Sigmoid colon (tissue), 7 donors: ENCODE results near the gene LRRC45. TPM values are rescaled to one million over a fixed set of nuclear protein-coding genes. Genes with fewer than 3 reads are reported as not detected.

Experiments
- DNase-seq: peaks from one replicate; pipeline ENCODE4 v3.0.0-alpha.2; 2019
- H3K27ac ChIP-seq, 4 donors: fragments of 200-600 bp; sonication (generic); one replicate each; pipeline ENCODE4 v1.5.1; 2016 to 2019; ENCODE audit warnings: mild to moderate bottlenecking in 1 of 4
- H3K27me3 ChIP-seq, 3 donors: fragments of 200-600 bp; sonication (generic); one replicate each; pipeline ENCODE4 v1.5.1; 2019; ENCODE audit warnings: mild to moderate bottlenecking in 1 of 3
- H3K36me3 ChIP-seq, 4 donors: fragments of 200-600 bp; sonication (generic); one replicate each; pipeline ENCODE4 v1.5.1; 2016 to 2019
- H3K4me1 ChIP-seq, 4 donors: fragments of 200-600 bp; sonication (generic); one replicate each; pipeline ENCODE4 v1.5.1; 2017 to 2019
- H3K4me3 ChIP-seq, 4 donors: fragments of 200-600 bp; sonication (generic); one replicate each; pipeline ENCODE4 v1.5.1; 2017 to 2019; ENCODE audit warnings: mild to moderate bottlenecking in 2 of 4, moderate library complexity in 1 of 4
- H3K9me3 ChIP-seq, 4 donors: fragments of 200-600 bp in 3 of 4; sonication (generic) in 3 of 4; one replicate each; pipeline versions ENCODE4 v1.5.1 to v1.6.1; 2013 to 2019
- EP300 ChIP-seq, 4 donors: sonication (generic); formaldehyde crosslinking; IDR thresholded peaks; one replicate each; pipeline ENCODE4 v1.6.1; 2017; ENCODE audit warnings: antibody characterized with exemption in 4 of 4
- POLR2A ChIP-seq, 2 donors: fragments of 450-650 bp; IDR thresholded peaks; one replicate each; pipeline ENCODE4 v1.6.1; 2016; ENCODE audit warnings: antibody characterized with exemption in 2 of 2, mild to moderate bottlenecking in 2 of 2, moderate library complexity in 2 of 2
- POLR2AphosphoS5 ChIP-seq, 4 donors: sonication (generic); formaldehyde crosslinking; IDR thresholded peaks; one replicate each; pipeline ENCODE4 v1.6.1; 2017; ENCODE audit warnings: antibody characterized with exemption in 4 of 4
- WGBS, 2 donors: extraction: QIAGEN DNeasy Blood & Tissue Kit; methylation state at CpG; one replicate each; pipeline ENCODE4 v1.1.7; 2013; 5-methylcytosine and 5-hydroxymethylcytosine counted together
- intact Hi-C: fragments of 100-400 bp; cut with DNase I; formaldehyde crosslinking; loops from one replicate; pipeline ENCODE4 v1.15.1; 2023
- polyA plus RNA-seq, 3 donors: library from polyadenylated mRNA; stranded (reverse); fragments of 200-250 nt; gene quantifications; one replicate each; pipeline ENCODE4 v1.2.3, GENCODE V29; 2013
- total RNA-seq, 4 donors: library from RNA; depleted of rRNA; stranded (reverse); fragments of >200 nt; gene quantifications; one replicate each; pipeline ENCODE4 v1.1.0, GENCODE V29; 2016
- TF ChIP-seq, protein P1 (sequence below), 4 experiments: fragments of 450-650 bp in 3 of 4; fragments of 200-600 bp in 1 of 4; IDR thresholded peaks; one replicate each; pipeline ENCODE4 v1.5.1; 2016 to 2019; ENCODE audit warnings: antibody characterized with exemption in 4 of 4, mild to moderate bottlenecking in 3 of 4, moderate library complexity in 2 of 4
- donor health status: healthy with polysubstance abuse.
- donor health status: Bipolar disorder and iron deficiency.
- donor health status: healthy.

LRRC45 gene
- total and polyA plus RNA-seq, 7 donors: 5.3 to 28.6 (median 6.7) TPM

DNA sequence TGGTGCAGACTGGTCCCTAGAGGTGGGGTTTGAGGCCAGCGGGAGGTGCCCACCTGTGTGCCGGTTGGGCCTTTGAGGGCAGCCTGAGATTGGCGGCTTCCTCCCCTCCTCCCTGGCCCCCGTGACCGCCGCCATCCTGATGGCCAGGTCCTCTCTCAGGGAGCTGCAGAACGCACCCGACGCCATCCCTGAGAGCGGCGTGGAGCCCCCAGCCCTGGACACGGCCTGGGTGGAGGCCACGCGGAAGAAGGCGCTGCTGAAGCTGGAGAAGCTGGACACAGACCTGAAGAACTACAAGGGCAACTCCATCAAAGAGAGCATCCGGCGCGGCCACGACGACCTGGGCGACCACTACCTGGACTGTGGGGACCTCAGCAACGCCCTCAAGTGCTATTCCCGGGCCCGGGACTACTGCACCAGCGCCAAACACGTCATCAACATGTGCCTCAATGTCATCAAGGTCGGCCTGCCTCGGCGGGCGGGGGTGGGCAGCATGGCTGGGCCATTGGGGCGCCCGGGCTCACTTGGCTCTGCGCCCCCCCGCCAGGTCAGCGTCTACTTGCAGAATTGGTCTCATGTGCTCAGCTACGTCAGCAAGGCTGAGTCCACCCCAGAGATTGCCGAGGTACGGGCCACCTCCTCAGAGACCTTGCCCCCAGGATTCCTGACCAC, 31.4 kb downstream of the LRRC45 start:
- Histone ChIP-seq H3K36me3 (peaks cover 30 to 72% (median 32%) of the 10 kb centered on the region in 4 donors), H3K27me3 (no peaks in the 10 kb centered on the region), H3K4me1 (peaks cover 0 to 38% (median 33%) of the 10 kb centered on the region in 4 donors), H3K4me3 (no peak overlapping the region), H3K9me3 (no peaks in the 10 kb centered on the region), H3K27ac (no peak overlapping the region)
- intact Hi-C loops: no loop called here
- WGBS, 2 donors: 93 to 95% methylated on average over 38 of the region's 38 CpGs
- DNase-seq: no peak
- TF ChIP-seq EP300 (IDR thresholded peaks at IDR 0.05) (no peak), POLR2AphosphoS5 (IDR thresholded peaks at IDR 0.05) (no peak), POLR2A (IDR thresholded peaks at IDR 0.05) (no peak)
- TF ChIP-seq, protein P1, sequence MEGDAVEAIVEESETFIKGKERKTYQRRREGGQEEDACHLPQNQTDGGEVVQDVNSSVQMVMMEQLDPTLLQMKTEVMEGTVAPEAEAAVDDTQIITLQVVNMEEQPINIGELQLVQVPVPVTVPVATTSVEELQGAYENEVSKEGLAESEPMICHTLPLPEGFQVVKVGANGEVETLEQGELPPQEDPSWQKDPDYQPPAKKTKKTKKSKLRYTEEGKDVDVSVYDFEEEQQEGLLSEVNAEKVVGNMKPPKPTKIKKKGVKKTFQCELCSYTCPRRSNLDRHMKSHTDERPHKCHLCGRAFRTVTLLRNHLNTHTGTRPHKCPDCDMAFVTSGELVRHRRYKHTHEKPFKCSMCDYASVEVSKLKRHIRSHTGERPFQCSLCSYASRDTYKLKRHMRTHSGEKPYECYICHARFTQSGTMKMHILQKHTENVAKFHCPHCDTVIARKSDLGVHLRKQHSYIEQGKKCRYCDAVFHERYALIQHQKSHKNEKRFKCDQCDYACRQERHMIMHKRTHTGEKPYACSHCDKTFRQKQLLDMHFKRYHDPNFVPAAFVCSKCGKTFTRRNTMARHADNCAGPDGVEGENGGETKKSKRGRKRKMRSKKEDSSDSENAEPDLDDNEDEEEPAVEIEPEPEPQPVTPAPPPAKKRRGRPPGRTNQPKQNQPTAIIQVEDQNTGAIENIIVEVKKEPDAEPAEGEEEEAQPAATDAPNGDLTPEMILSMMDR (IDR thresholded peaks at IDR 0.05): no peak

DNA sequence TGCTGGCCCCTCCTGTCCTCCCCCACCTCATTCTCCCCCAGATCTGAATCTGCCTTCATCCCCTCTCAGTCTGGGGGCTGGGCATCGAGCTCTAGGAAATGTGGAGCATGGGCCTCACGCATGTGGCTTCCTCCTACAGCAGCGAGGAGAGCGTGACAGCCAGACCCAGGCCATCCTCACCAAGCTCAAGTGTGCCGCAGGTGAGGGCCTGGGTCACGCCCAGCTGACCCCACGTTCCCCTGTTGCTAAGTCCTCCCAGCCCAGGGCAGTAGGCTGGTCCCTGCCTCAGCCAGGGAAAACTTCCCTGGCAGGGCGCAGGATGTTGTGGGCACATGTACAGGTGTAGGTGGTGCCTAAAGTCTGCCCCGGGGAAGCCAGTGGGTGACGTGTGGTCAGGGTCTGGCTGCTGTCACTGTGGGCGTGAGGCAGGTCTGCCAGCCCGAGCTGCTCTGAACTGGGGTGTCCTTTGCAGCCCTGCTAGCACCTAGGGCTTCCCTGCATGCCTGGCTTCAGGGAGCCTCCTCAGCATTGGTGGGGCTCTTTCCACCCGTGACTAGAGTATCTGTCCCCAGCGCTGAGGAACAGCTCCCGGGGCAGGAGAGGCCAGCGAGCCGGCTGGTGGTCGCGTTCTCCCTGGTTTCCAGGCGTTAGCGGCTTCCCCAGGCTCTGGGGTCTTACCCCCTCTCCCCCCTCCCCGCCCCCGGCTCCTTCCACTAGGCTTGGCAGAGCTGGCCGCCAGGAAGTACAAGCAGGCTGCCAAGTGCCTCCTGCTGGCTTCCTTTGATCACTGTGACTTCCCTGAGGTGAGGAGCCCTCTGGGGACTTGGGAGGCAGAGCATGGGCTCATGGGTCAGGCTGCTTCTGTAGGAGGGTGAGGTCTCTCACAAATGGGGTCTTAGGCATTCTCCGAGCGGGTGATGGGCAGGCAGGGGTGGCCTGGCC, 32.2 kb downstream of the LRRC45 start:
- WGBS, 2 donors: 89 to 90% methylated on average over 26 of the region's 26 CpGs
- Histone ChIP-seq H3K36me3 (peaks cover 30 to 72% (median 33%) of the 10 kb centered on the region in 4 donors), H3K27ac (no peak overlapping the region), H3K27me3 (no peaks in the 10 kb centered on the region), H3K4me3 (no peak overlapping the region), H3K9me3 (no peaks in the 10 kb centered on the region), H3K4me1 (peaks cover 0 to 29% (median 27%) of the 10 kb centered on the region in 4 donors)
- TF ChIP-seq POLR2A (IDR thresholded peaks at IDR 0.05) (no peak), EP300 (IDR thresholded peaks at IDR 0.05) (no peak), POLR2AphosphoS5 (IDR thresholded peaks at IDR 0.05) (no peak)
- TF ChIP-seq, protein P1 (IDR thresholded peaks at IDR 0.05): no peak
- intact Hi-C loops: no loop called here
- no peak for DNase-seq

DNA sequence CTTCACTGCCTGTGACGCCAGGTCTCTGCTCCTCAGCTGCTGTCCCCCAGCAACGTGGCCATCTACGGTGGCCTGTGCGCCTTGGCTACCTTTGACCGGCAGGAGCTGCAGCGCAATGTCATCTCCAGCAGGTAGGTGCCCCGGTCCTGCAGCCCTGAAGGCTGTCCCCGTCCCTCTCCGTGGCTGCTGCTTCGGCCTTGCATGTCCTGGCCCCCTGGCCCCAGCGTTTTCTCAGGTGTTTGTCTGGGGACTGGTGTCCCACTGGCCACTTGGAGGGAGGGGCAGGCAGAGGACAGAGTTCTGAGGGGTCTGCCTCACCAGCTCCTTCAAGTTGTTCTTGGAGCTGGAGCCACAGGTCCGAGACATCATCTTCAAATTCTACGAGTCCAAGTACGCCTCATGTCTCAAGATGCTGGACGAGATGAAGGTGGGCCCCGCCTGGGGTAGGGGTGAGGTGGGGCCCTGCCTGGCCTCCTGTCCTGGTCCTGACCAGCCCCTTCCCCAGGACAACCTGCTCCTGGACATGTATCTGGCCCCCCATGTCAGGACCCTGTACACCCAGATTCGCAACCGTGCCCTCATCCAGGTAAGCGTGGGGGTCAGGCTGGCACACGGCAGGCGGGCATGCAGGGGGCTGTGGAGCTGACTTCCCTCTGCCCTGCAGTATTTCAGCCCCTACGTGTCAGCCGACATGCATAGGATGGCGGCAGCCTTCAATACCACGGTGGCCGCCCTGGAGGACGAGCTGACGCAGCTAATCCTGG, 33.0 kb downstream of the LRRC45 start:
- H3K9me3 ChIP-seq: no peaks in the 10 kb centered on the region
- peaks cover 0 to 21% (median 18%) of the 10 kb centered on the region in 4 donors for H3K4me1 ChIP-seq
- no peak overlapping the region for H3K4me3 ChIP-seq
- H3K27ac ChIP-seq: no peak overlapping the region
- TF ChIP-seq, protein P1 (IDR thresholded peaks at IDR 0.05): no peak
- no peak for TF ChIP-seq POLR2A (IDR thresholded peaks at IDR 0.05)
- TF ChIP-seq EP300 (IDR thresholded peaks at IDR 0.05): no peak
- TF ChIP-seq POLR2AphosphoS5 (IDR thresholded peaks at IDR 0.05): no peak
- no peak for DNase-seq
- peaks cover 30 to 80% (median 39%) of the 10 kb centered on the region in 4 donors for H3K36me3 ChIP-seq
- no peaks in the 10 kb centered on the region for H3K27me3 ChIP-seq
- 90 to 92% methylated on average over 28 of the region's 28 CpGs for WGBS, 2 donors
- intact Hi-C loops: no loop called here

DNA sequence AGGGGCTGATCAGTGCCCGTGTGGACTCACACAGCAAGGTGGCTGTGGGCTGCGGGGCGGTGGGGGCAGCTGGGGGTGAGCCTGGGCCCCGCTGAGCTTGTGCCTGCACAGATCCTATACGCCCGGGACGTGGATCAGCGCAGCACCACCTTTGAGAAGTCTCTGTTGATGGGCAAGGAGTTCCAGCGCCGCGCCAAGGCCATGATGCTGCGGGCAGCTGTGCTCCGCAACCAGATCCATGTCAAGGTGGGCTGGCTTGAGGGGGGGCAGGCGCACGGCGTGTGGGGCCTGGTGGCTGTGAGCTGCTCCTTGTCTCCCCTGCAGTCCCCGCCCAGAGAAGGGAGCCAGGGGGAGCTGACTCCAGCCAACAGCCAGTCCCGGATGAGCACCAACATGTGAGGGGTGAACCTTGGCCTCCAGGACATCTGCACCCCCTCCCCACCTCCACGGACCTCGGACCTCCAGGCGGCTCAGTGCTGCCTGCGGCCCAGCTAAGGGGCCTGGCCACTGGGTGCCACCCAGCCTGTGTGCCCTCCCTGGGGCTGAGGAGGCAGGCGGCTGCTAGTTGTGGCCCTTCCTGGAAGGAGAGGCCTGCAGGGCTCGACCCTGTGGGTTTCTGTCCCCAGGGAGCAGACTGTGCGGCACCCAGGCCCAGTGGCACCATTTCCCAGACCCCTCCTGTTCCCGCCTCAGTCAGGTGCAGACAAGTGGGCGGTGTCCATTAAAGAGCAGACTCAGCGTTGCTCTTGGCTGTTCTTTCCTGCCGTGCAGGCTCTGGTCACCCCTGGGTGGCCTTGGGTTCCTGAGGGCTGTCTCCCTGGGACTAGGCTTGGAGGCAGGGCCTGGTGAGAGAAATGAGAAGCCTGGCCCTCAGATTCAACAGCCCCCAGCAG, 33.9 kb downstream of the LRRC45 start:
- H3K36me3 ChIP-seq: peaks cover 36 to 88% (median 44%) of the 10 kb centered on the region in 4 donors
- intact Hi-C loops: no loop called here

More for the DNA sequence above, 33.9 kb downstream of the LRRC45 start:
- H3K27me3 ChIP-seq: no peaks in the 10 kb centered on the region
- H3K4me3 ChIP-seq: no peak overlapping the region
- H3K4me1 ChIP-seq: peaks cover 0 to 21% (median 17%) of the 10 kb centered on the region in 4 donors
- DNase-seq: no peak
- TF ChIP-seq EP300 (IDR thresholded peaks at IDR 0.05) (no peak), POLR2A (IDR thresholded peaks at IDR 0.05) (no peak), POLR2AphosphoS5 (IDR thresholded peaks at IDR 0.05) (no peak)
- TF ChIP-seq, protein P1 (IDR thresholded peaks at IDR 0.05): no peak
- no peaks in the 10 kb centered on the region for H3K9me3 ChIP-seq
- WGBS, 2 donors: 82 to 86% methylated on average over 29 of the region's 29 CpGs
- H3K27ac ChIP-seq: no peak overlapping the region
